GM12875 (cell line): ENCODE measurements around the gene PELI2.

ENCODE experiments used
- H3K4me3 ChIP-seq: one replicate; pipeline ENCODE4 v1.5.1; 2011; ENCODE audit warnings: low read depth, low read length, control low read depth
- TF ChIP-seq, protein P1 (sequence below): IDR thresholded peaks from 2 replicates; pipeline ENCODE4 v1.5.1; 2011; ENCODE audit warnings: low read depth, mild to moderate bottlenecking, control low read depth, inconsistent platforms, low read length, moderate library complexity, borderline replicate concordance; ENCODE audit not compliant: insufficient read depth

The PELI2 gene

DNA sequence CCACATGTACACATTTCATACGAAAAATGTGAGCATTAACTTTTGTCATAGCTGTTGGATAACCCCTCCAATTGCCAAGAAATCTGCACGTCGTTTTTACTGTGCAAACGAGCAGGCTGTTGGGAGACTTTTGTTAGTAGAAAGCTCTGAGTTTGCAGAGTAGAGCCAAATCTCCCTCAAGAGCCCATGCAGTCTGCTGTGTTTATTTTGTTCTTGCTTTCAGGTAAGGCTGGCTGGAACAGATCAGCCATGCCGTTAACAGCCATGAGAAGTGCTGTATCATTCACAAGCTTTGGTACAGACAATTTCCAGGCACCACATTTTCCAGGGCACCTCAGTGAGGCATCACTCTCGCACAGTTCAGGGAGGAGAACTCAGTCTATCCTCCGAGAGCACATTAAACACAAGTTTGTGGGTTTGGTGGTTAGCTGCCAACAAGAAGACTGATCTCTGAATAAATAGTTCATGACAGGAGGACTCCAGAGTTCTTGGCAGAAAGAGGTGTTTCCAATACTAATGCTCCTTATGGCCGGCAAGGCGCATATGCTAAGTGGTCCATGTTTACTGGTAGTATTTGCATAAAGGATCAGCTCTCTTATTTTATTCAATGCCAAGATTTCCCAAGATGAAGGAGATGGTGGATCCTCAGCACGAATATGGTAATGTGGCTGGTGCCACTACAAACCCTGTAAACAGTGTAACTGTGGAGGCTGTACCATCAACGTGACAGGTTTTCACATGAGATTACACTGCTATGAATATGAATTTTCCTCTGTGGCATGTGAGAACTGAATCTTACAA lies 30.3 kb upstream of the PELI2 start:
- no peak overlapping the region for H3K4me3 ChIP-seq
- TF ChIP-seq, protein P1, sequence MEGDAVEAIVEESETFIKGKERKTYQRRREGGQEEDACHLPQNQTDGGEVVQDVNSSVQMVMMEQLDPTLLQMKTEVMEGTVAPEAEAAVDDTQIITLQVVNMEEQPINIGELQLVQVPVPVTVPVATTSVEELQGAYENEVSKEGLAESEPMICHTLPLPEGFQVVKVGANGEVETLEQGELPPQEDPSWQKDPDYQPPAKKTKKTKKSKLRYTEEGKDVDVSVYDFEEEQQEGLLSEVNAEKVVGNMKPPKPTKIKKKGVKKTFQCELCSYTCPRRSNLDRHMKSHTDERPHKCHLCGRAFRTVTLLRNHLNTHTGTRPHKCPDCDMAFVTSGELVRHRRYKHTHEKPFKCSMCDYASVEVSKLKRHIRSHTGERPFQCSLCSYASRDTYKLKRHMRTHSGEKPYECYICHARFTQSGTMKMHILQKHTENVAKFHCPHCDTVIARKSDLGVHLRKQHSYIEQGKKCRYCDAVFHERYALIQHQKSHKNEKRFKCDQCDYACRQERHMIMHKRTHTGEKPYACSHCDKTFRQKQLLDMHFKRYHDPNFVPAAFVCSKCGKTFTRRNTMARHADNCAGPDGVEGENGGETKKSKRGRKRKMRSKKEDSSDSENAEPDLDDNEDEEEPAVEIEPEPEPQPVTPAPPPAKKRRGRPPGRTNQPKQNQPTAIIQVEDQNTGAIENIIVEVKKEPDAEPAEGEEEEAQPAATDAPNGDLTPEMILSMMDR, result no peak

DNA sequence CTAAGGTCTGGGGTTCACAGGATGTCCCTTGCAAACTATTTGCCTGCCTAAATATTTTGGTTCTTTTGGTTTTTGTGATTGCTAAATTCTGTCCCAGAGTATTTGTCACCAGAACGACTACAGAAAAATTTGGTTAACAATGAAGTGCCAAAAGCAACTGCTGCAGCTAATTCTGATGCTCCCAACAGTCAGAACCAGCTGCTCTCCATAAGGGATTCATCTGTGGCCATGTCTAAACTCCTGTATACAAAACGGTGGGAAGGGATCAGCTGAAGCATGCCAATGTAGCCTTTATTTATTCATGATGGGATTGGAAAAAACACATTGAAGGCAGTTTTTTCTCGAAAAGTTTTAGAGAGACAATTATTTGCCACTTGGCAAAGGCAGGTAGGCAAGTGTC lies 29.3 kb upstream of the PELI2 start:
- TF ChIP-seq, protein P1, result no peak
- no peak overlapping the region for H3K4me3 ChIP-seq

DNA sequence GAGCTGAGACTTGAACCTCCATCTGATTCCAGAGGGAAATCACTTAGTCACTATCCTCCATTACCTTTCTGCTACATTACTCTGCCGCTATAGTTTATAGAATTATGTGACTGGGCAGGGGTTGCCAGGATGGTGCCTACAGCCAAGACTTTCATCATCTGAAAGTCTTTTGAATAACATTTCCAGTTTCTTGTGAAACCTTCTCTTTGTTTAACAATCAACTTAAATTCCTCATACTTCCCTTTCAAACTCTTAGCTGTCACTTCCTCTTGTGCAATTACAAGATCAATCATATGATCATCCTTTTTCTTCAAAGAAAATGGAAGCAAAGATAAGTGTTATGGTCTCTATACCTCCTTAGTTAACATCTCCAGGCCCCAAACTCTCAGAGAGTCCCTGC lies 25.4 kb upstream of the PELI2 start:
- H3K4me3 ChIP-seq, result no peak overlapping the region
- TF ChIP-seq, protein P1, result no peak

DNA sequence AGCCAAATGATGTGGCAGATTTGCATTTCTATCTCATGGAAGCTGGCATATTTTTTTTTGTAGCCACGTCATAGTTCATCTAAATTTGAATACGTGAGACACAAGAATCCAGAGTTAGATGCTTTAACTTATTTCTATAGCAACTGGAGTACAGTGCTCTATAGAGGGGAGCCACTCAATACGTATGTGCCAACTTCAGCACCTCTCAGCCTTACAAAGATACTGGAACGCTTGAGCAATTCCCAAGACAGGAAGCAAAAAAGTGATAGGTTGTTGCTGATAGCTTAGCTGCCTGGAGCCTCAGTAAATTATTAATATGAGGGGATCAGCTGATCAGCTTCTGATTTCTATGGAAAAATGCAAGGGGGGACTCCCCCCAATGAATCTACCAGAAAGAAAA lies 24.1 kb upstream of the PELI2 start:
- TF ChIP-seq, protein P1, result no peak
- H3K4me3 ChIP-seq, result no peak overlapping the region

DNA sequence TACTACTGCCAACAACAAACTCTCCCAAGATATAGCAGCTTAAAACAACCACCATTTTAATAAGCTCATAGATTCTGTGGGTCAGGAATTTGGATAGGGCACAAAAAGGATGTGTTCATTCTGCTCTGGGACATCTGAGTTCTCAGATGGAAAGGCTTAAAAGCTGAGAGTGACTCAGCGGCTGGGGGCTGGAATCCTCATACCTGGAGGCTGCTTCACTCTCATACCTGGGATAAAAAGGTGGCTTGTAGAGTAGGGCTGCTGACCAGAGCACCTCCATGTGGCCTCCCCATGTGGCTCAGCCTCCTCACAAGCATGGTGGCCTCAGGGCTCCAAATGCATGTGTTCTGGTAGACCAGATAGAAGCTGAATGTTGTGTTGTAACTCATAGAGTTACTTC lies 20.2 kb upstream of the PELI2 start:
- TF ChIP-seq, protein P1, result no peak
- H3K4me3 ChIP-seq, result no peak overlapping the region

DNA sequence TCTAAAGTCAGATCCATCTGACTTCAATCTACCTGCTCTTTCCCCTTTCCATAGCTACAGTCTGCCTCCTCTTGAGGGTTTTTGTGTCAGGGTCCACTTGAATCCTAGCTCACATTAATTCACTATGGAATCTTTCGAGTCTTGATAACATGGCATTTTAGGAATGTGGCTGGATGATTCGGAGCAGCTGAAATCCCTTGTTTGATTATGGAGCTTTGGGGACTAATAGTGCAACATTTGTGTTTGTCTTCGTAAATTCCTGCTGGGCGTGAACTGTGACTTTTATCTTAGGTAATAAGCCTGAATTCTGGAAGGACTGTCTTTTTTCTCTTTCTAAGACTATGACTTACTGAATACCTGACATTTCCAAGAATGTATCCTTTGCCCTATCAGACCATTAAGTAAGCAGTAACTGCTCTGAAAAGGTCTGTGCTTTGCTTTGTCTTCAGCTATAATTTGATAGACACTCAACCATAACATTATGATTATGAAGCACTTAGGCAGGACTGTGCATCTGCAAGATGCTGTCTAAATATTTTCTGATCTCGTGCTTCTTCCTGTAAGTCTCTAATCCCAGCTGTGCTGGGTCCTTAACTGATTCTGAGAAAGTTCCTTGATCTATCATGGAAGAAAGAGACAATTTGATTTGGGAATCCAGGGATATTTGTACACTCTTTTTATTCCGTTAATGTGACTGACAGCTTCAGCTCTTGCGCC lies 19.0 kb upstream of the PELI2 start:
- no peak overlapping the region for H3K4me3 ChIP-seq
- TF ChIP-seq, protein P1, result no peak

DNA sequence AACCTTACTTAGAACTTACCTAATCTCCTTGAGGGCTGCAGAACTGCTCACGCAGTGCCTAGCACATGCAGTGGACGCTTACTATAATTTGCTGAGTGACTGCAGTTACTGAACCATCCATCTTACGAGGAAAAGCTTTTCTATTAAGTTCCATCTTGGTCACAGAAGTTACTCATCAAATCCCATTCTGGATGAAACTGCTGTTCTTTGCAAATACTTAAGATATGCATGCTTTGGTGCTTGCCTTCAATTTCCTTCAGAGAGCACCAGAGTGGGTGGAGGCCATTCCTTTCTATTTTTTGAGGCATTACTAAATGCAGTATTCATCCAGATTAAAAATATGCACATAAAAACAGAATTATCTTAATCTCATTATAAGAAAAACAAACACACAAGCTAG lies 17.7 kb upstream of the PELI2 start:
- TF ChIP-seq, protein P1, result no peak

More for the DNA sequence above, 17.7 kb upstream of the PELI2 start:
- no peak overlapping the region for H3K4me3 ChIP-seq
